ENCODE measurements around the gene OSM. TPM values are rescaled to one million over a fixed set of nuclear protein-coding genes. Genes with fewer than 3 reads are reported as not detected.

Gene OSM
- total RNA-seq, 1 donor from 2014 or later: not detected

GRCh38 chr22:30214703-30215407 lies 51.8 kb downstream of the OSM start:
- DNase-seq (ENCODE audit: low read depth): no peak
- Histone ChIP-seq H3K27me3 (ENCODE audit: control insufficient read depth, insufficient read depth, low read length) (no peaks in the 10 kb centered on the region), H3K4me3 (ENCODE audit: low read depth, low read length) (no peak overlapping the region), H3K36me3 (ENCODE audit: control insufficient read depth, insufficient read depth, low read length) (no peaks in the 10 kb centered on the region)
- no peak for TF ChIP-seq CTCF (IDR thresholded peaks at IDR 0.05; ENCODE audit: insufficient read depth, low read length, severe bottlenecking)
- no peak for FAIRE-seq

- H3K4me3 ChIP-seq (ENCODE audit: low read depth, low read length): no peak overlapping the region
- no peaks in the 10 kb centered on the region for H3K27me3 ChIP-seq (ENCODE audit: control insufficient read depth, insufficient read depth, low read length)
- FAIRE-seq (no peak), DNase-seq (ENCODE audit: low read depth) (no peak)
- H3K36me3 ChIP-seq (ENCODE audit: control insufficient read depth, insufficient read depth, low read length): no peaks in the 10 kb centered on the region
- TF ChIP-seq CTCF (IDR thresholded peaks at IDR 0.05; ENCODE audit: insufficient read depth, low read length, severe bottlenecking): no peak
Measured at GRCh38 chr22:30212996-30213441, 53.6 kb downstream of the OSM start.

Other genes with a start within 250 kb of the OSM start
- gene HORMAD2, start 186.4 kb downstream of the OSM start, total RNA-seq: not detected in 2 replicates
- under 0.01 and 0.26 TPM in 2 replicates for gene LIF, start 20.1 kb downstream of the OSM start, total RNA-seq
- 2.4 and 7.0 TPM in 2 replicates for gene CASTOR1, start 22.7 kb upstream of the OSM start, total RNA-seq
- 6.6 and 12.2 TPM in 2 replicates for gene TBC1D10A, start 60.1 kb upstream of the OSM start, total RNA-seq
- gene SF3A1, start 90.0 kb upstream of the OSM start, total RNA-seq: 17.9 and 20.1 TPM in 2 replicates
- 0.38 and 0.53 TPM in 2 replicates for gene CCDC157, start 90.2 kb upstream of the OSM start, total RNA-seq
- gene RNF215, start 120.6 kb upstream of the OSM start, total RNA-seq: 14.1 and 15.5 TPM in 2 replicates
- 32.6 and 34.5 TPM in 2 replicates for gene SEC14L2, start 130.2 kb upstream of the OSM start, total RNA-seq
- 16.0 and 53.2 TPM in 2 replicates for gene MTFP1, start 158.9 kb upstream of the OSM start, total RNA-seq
- not detected in 2 replicates for gene SEC14L3, start 205.2 kb upstream of the OSM start, total RNA-seq
- gene SEC14L4, start 238.8 kb upstream of the OSM start, total RNA-seq: under 0.01 TPM in 1 of 2 replicates, not detected in the other

Measured in bronchial epithelial cell (primary cell).